ENCODE measurements around the gene NCKAP5L.
A peak's percentile ranks its signal among the peaks of the same experiment; 100 is the strongest.
"Not testable (repeated sequence)": the region's sequence is repeated elsewhere in the genome, so short reads cannot be mapped to it uniquely, and the experiment has no call there.

The NCKAP5L gene

GRCh38 chr12:49787672-49788071 lies 40.5 kb downstream of the NCKAP5L start:
- FAIRE-seq = no peak
- DNase-seq (ENCODE audit: insufficient read length, low spot score) = no peak

GRCh38 chr12:49784756-49785409 lies 43.3 kb downstream of the NCKAP5L start:
- DNase-seq (ENCODE audit: insufficient read length, low spot score) (no peak), FAIRE-seq (no peak)

GRCh38 chr12:49783917-49784676 lies 44.1 kb downstream of the NCKAP5L start:
- no peak for DNase-seq (ENCODE audit: insufficient read length, low spot score)
- FAIRE-seq = no peak

- DNase-seq (ENCODE audit: insufficient read length, low spot score); FAIRE-seq: not testable (repeated sequence)
Observed at GRCh38 chr12:49780914-49781313, 47.3 kb downstream of the NCKAP5L start.

GRCh38 chr12:49779581-49779980 lies 48.6 kb downstream of the NCKAP5L start:
- no peak for FAIRE-seq
- no peak for DNase-seq (ENCODE audit: insufficient read length, low spot score)

GRCh38 chr12:49777800-49778748 lies 50.1 kb downstream of the NCKAP5L start:
- FAIRE-seq = no peak
- DNase-seq (ENCODE audit: insufficient read length, low spot score) = peak; percentile 67

- DNase-seq (ENCODE audit: insufficient read length, low spot score) (no peak), FAIRE-seq (no peak)
Observed at GRCh38 chr12:49777341-49777740, 50.9 kb downstream of the NCKAP5L start.

GRCh38 chr12:49776858-49777257 lies 51.4 kb downstream of the NCKAP5L start:
- DNase-seq (ENCODE audit: insufficient read length, low spot score) (no peak), FAIRE-seq (no peak)

- FAIRE-seq = peak; percentile 9
- peak; percentile 72 for DNase-seq (ENCODE audit: insufficient read length, low spot score)
Observed at GRCh38 chr12:49776413-49776812, 51.8 kb downstream of the NCKAP5L start.

GRCh38 chr12:49773102-49773501 lies 55.1 kb downstream of the NCKAP5L start:
- not testable (repeated sequence) for FAIRE-seq; DNase-seq (ENCODE audit: insufficient read length, low spot score)

- FAIRE-seq = no peak
- no peak for DNase-seq (ENCODE audit: insufficient read length, low spot score)
Observed at GRCh38 chr12:49767333-49767732, 60.9 kb downstream of the NCKAP5L start.

- FAIRE-seq = no peak
- no peak for DNase-seq (ENCODE audit: insufficient read length, low spot score)
Observed at GRCh38 chr12:49766115-49766455, 62.1 kb downstream of the NCKAP5L start.

- DNase-seq (ENCODE audit: insufficient read length, low spot score) (no peak), FAIRE-seq (no peak)
Observed at GRCh38 chr12:49764126-49764525, 64.1 kb downstream of the NCKAP5L start.

- FAIRE-seq (no peak), DNase-seq (ENCODE audit: insufficient read length, low spot score) (peak; percentile 57)
Observed at GRCh38 chr12:49763006-49763591, 65.1 kb downstream of the NCKAP5L start.

- no peak for FAIRE-seq
Observed at GRCh38 chr12:49762468-49762847, 65.8 kb downstream of the NCKAP5L start.

GRCh38 chr12:49761677-49762467 lies 66.3 kb downstream of the NCKAP5L start:
- DNase-seq (ENCODE audit: insufficient read length, low spot score) (no peak), FAIRE-seq (no peak)

More at GRCh38 chr12:49762468-49762847, 65.8 kb downstream of the NCKAP5L start:
- no peak for DNase-seq (ENCODE audit: insufficient read length, low spot score)

GRCh38 chr12:49750996-49751393 lies 77.2 kb downstream of the NCKAP5L start:
- DNase-seq (ENCODE audit: insufficient read length, low spot score) (no peak), FAIRE-seq (no peak)

GRCh38 chr12:49750027-49750995 lies 77.9 kb downstream of the NCKAP5L start:
- DNase-seq (ENCODE audit: insufficient read length, low spot score) (no peak), FAIRE-seq (no peak)

GRCh38 chr12:49748800-49749199 lies 79.4 kb downstream of the NCKAP5L start:
- no peak for DNase-seq (ENCODE audit: insufficient read length, low spot score)
- FAIRE-seq = no peak

All from HTR-8/SVneo (cell line).